ENCODE results near the gene CKAP2L.

DNA sequence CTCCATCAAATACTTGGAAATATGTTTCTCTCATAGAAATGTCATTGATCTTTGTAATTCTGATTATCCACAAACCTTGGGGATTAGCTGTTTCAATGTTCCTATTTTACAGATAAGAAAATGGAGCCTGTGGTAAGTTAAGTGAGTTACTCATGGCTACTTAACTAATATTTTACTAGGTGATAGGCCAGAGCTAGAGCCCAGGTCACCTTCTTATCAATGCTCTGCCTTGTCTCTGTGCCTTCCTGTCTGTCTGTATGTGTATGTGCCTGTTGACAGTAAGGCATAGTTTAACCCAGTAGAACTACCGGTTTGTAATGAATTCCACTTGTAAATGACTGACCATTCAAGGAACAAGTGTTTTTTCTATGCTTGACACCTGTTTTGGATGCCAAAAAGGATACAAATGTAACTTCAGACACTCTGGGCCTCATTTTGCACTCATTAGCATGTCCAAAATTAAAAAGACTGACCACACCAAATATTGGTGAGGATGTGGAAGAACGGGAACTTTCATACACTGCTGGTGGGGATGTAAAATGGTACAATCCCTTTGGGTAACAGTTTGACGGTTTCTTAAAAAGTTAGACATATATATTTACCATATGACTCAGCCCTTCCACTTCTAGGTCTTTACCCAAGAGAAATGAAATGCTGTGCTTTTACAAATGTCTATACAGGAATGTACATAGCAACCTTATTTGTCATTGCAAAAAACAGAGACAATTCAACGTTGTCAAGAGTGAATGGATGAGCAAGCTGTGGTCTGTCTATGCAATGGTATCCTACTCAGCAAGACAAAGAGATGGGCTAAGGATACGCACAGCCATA lies 39.5 kb upstream of the CKAP2L start:
- TF ChIP-seq POLR2AphosphoS5 (IDR thresholded peaks at IDR 0.05) (no peak), EP300 (IDR thresholded peaks at IDR 0.05) (no peak), POLR2A (IDR thresholded peaks at IDR 0.05) (no peak)
- TF ChIP-seq, protein P1, sequence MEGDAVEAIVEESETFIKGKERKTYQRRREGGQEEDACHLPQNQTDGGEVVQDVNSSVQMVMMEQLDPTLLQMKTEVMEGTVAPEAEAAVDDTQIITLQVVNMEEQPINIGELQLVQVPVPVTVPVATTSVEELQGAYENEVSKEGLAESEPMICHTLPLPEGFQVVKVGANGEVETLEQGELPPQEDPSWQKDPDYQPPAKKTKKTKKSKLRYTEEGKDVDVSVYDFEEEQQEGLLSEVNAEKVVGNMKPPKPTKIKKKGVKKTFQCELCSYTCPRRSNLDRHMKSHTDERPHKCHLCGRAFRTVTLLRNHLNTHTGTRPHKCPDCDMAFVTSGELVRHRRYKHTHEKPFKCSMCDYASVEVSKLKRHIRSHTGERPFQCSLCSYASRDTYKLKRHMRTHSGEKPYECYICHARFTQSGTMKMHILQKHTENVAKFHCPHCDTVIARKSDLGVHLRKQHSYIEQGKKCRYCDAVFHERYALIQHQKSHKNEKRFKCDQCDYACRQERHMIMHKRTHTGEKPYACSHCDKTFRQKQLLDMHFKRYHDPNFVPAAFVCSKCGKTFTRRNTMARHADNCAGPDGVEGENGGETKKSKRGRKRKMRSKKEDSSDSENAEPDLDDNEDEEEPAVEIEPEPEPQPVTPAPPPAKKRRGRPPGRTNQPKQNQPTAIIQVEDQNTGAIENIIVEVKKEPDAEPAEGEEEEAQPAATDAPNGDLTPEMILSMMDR (IDR thresholded peaks at IDR 0.05), result no peak
